Heart right ventricle (tissue), 16 donors: ENCODE measurements around the gene SH3PXD2B. TPM values are rescaled to one million over a fixed set of nuclear protein-coding genes. Genes with fewer than 3 reads are reported as not detected.

Experiments
- ATAC-seq, 8 donors: fragments of 200-7000 bp; cut with Tn5 transposase; one replicate each; pipeline ENCODE4 v1.9.1; 2020; ENCODE audit warnings: mild to moderate bottlenecking in 8 of 8, moderate library complexity in 8 of 8, moderate number of reproducible peaks in 1 of 8
- DNase-seq, 2 donors: peaks; one replicate each; pipeline ENCODE4 v3.0.0-alpha.2; 2020
- H3K27ac ChIP-seq, 10 donors: fragments of 200-600 bp; sonication (generic) in 2 of 10; one replicate each; pipeline versions ENCODE4 v1.5.0 to v1.8.0; 2020 to 2022; ENCODE audit warnings: mild to moderate bottlenecking in 3 of 10
- H3K27me3 ChIP-seq, 7 donors: fragments of 200-600 bp; one replicate each; pipeline ENCODE4 v1.8.0; 2021 to 2022; ENCODE audit warnings: mild to moderate bottlenecking in 2 of 7
- H3K36me3 ChIP-seq, 9 donors: fragments of 200-600 bp; sonication (generic) in 1 of 9; one replicate each; pipeline versions ENCODE4 v1.5.0 to v1.8.0; 2020 to 2022; ENCODE audit warnings: mild to moderate bottlenecking in 2 of 9
- H3K4me1 ChIP-seq, 9 donors: fragments of 200-600 bp; sonication (generic) in 1 of 9; one replicate each; pipeline versions ENCODE4 v1.5.0 to v1.8.0; 2020 to 2022; ENCODE audit warnings: mild to moderate bottlenecking in 4 of 9
- H3K4me3 ChIP-seq, 10 donors: fragments of 200-600 bp; sonication (generic) in 2 of 10; one replicate each; pipeline versions ENCODE4 v1.5.0 to v1.8.0; 2020 to 2022; ENCODE audit warnings: mild to moderate bottlenecking in 7 of 10, moderate library complexity in 2 of 10
- H3K9me3 ChIP-seq, 11 donors: fragments of 200-600 bp in 10 of 11; sonication (generic) in 2 of 11; one replicate each; pipeline versions ENCODE4 v1.5.0 to v1.8.0; 2013 to 2022; ENCODE audit warnings: mild to moderate bottlenecking in 2 of 11, control low read depth in 1 of 11, moderate library complexity in 1 of 11
- CTCF ChIP-seq, 9 donors: fragments of 200-600 bp; sonication (generic) in 2 of 9; IDR thresholded peaks; one replicate each; pipeline versions ENCODE4 v1.5.0 to v1.8.0; 2021 to 2022; ENCODE audit warnings: antibody characterized with exemption in 9 of 9, mild to moderate bottlenecking in 5 of 9, moderate library complexity in 1 of 9
- WGBS, 2 donors: extraction: QIAGEN DNeasy Blood & Tissue Kit; methylation state at CpG; one replicate each; pipeline ENCODE4 v1.1.7; 2013; ENCODE audit warnings: inconsistent platforms in 1 of 2; 5-methylcytosine and 5-hydroxymethylcytosine counted together
- intact Hi-C, 10 donors: fragments of 100-400 bp; cut with DNase I; formaldehyde crosslinking; loops; one replicate each; pipeline versions ENCODE4 v1.11.1 to v1.14.2; 2022
- polyA plus RNA-seq, 2 donors: library from polyadenylated mRNA; stranded (reverse); fragments of 200-250 nt; gene quantifications; one replicate each; pipeline ENCODE4 v1.2.3, GENCODE V29; 2013
- total RNA-seq, 10 donors: library from RNA; stranded (reverse); fragmentation: NEBNext Ultra II Directional in 3 of 10; extraction: Animal tissue kit (Norgen Biotek cat#: 25700) in 3 of 10; gene quantifications; one replicate each; pipeline versions ENCODE4 v1.2.1 to v1.2.4, GENCODE V29; 2021 to 2023
- donor health status: Arrhythmogenic right ventricular cardiomyopathy.
- donor health status: ischemic (EF 13 %, LVEDD 7.1; RV severe dilation, severe dysfunction).
- donor health status: healthy with polysubstance abuse.
- donor health status: DM: no; HTN: yes; CAD: no.
- donor health status: DM: no; HTN: no; CAD: no.
- donor health status: ischemic (EF 25% LVEDD 6.9; RV normal size, moderate dysfunction).
- donor health status: ischemic (EF 25% LVEDD 5.7; RV mildly dilated, moderate dysfunction).
- donor health status: healthy.
- donor health status: DM: yes; HTN: yes; CAD: no.
- donor health status: Ischemic cardiomyopathy.
- donor health status: ischemic (EF 35%, LVEDD 5.7; RV mildly dilated, moderate dysfunction).
- donor health status: nonischemic (EF 11% LVEDD 7.7; RV severe dilation, severe dysfunction).
- donor health status: DM: yes; HTN: yes; CAD: no.
- donor health status: PGD.
- donor health status: ischemic (EF 29% LVEDD 5.4; RV normal size, mild dysfunction).
- donor health status: nonischemic (EF 23%, LVEDD 6.1; RV moderate dilation, normal function).

Gene SH3PXD2B
- total and polyA plus RNA-seq, 12 donors = 1.8 to 12.5 (median 5.5) TPM

GRCh38 chr5:172442592-172442991, 11.7 kb downstream of the SH3PXD2B start:
- no peak overlapping the region for H3K4me3 ChIP-seq
- H3K27ac ChIP-seq = peak overlapping the region in 6 of 10 donors; percentile 51 to 82 (median 74)
- H3K4me1 ChIP-seq = peaks cover 28 to 72% (median 56%) of the 10 kb centered on the region in 9 donors
- TF ChIP-seq CTCF (IDR thresholded peaks at IDR 0.05) = no peak
- H3K27me3 ChIP-seq = no peaks in the 10 kb centered on the region
- ATAC-seq = no peak
- no peaks in the 10 kb centered on the region for H3K36me3 ChIP-seq
- DNase-seq = no peak
- no peaks in the 10 kb centered on the region for H3K9me3 ChIP-seq
- intact Hi-C loops = loop anchor here in 2 of 10 donors (10.0 kb wide), 2 partner anchors 88 to 1028 kb away; partner anchors contain the start of gene FGF18 (in 1 of the 2)
- WGBS, 2 donors = 92 to 99% methylated on average over 2 of the region's 2 CpGs

- DNase-seq = peak in 1 of 2 donors; percentile 61
Observed at GRCh38 chr5:172441262-172441751, 13.0 kb downstream of the SH3PXD2B start.

GRCh38 chr5:172440486-172440885, 13.8 kb downstream of the SH3PXD2B start:
- WGBS, 2 donors = 99% methylated on average over 7 of the region's 7 CpGs
- ATAC-seq (no peak), DNase-seq (no peak)
- Histone ChIP-seq H3K4me3 (no peak overlapping the region), H3K27ac (peak overlapping the region in 1 of 10 donors; percentile 45), H3K27me3 (no peaks in the 10 kb centered on the region), H3K4me1 (peaks cover 22 to 71% (median 49%) of the 10 kb centered on the region in 9 donors), H3K9me3 (no peaks in the 10 kb centered on the region), H3K36me3 (peaks cover 0 to 15% (median 0%) of the 10 kb centered on the region in 9 donors)
- intact Hi-C loops = loop anchor here in 2 of 10 donors (10.0 kb wide), 2 partner anchors 86 to 1026 kb away; partner anchors contain the start of gene FGF18 (in 1 of the 2)
- no peak for TF ChIP-seq CTCF (IDR thresholded peaks at IDR 0.05)

More at GRCh38 chr5:172441262-172441751, 13.0 kb downstream of the SH3PXD2B start:
- no peak overlapping the region for H3K4me3 ChIP-seq
- WGBS, 2 donors = 84 to 88% methylated on average over 14 of the region's 14 CpGs
- no peak for TF ChIP-seq CTCF (IDR thresholded peaks at IDR 0.05)
- H3K4me1 ChIP-seq = peaks cover 26 to 72% (median 56%) of the 10 kb centered on the region in 9 donors
- peak in 1 of 8 donors; percentile 14 for ATAC-seq
- peak overlapping the region in 3 of 10 donors; percentile 1 to 45 (median 6) for H3K27ac ChIP-seq
- intact Hi-C loops = loop anchor here in 2 of 10 donors (10.0 kb wide), 2 partner anchors 87 to 1027 kb away; partner anchors contain the start of gene FGF18 (in 1 of the 2)
- no peaks in the 10 kb centered on the region for H3K27me3 ChIP-seq
- no peaks in the 10 kb centered on the region for H3K9me3 ChIP-seq
- H3K36me3 ChIP-seq = peaks cover 0 to 11% (median 0%) of the 10 kb centered on the region in 9 donors

- 80 to 85% methylated on average over 21 to 22 of the region's 22 CpGs for WGBS, 2 donors
- Histone ChIP-seq H3K4me1 (peaks cover 22 to 65% (median 44%) of the 10 kb centered on the region in 9 donors), H3K4me3 (no peak overlapping the region), H3K27ac (no peak overlapping the region), H3K27me3 (no peaks in the 10 kb centered on the region), H3K36me3 (peaks cover 0 to 19% (median 0%) of the 10 kb centered on the region in 9 donors), H3K9me3 (no peaks in the 10 kb centered on the region)
- intact Hi-C loops = loop anchor here in 2 of 10 donors (10.0 kb wide), 2 partner anchors 85 to 1025 kb away; partner anchors contain the start of gene FGF18 (in 1 of the 2)
- no peak for TF ChIP-seq CTCF (IDR thresholded peaks at IDR 0.05)
- DNase-seq (no peak), ATAC-seq (no peak)
Observed at GRCh38 chr5:172439785-172440477, 14.4 kb downstream of the SH3PXD2B start.
